Left lung (tissue), 10 donors: ENCODE results near the gene SSX2IP. TPM values are rescaled to one million over a fixed set of nuclear protein-coding genes. Genes with fewer than 3 reads are reported as not detected.
"Not testable (repeated sequence)": the region's sequence is repeated elsewhere in the genome, so short reads cannot be mapped to it uniquely, and the experiment has no call there.

Experiments used
- ATAC-seq: fragments of 200-7000 bp; cut with Tn5 transposase; one replicate; pipeline ENCODE4 v1.9.1; 2020; ENCODE audit warnings: moderate library complexity
- DNase-seq, 4 donors: peaks; one replicate each; pipeline ENCODE4 v3.0.0-alpha.2; 2013 to 2020
- H3K27ac ChIP-seq, 2 donors: fragments of 200-600 bp; sonication (generic) in 1 of 2; one replicate each; pipeline versions ENCODE4 v1.5.0 to v1.8.0; 2020 to 2021
- H3K27me3 ChIP-seq, 2 donors: fragments of 200-600 bp; sonication (generic) in 1 of 2; one replicate each; pipeline versions ENCODE4 v1.5.0 to v1.8.0; 2020 to 2021
- H3K36me3 ChIP-seq, 2 donors: fragments of 200-600 bp; sonication (generic) in 1 of 2; one replicate each; pipeline versions ENCODE4 v1.5.0 to v1.8.0; 2020 to 2021
- H3K4me1 ChIP-seq, 2 donors: fragments of 200-600 bp; one replicate each; pipeline ENCODE4 v1.8.0; 2021
- H3K4me3 ChIP-seq, 2 donors: fragments of 200-600 bp; sonication (generic) in 1 of 2; one replicate each; pipeline versions ENCODE4 v1.5.0 to v1.8.0; 2020 to 2021; ENCODE audit warnings: mild to moderate bottlenecking in 1 of 2
- H3K9me3 ChIP-seq, 2 donors: fragments of 200-600 bp; sonication (generic) in 1 of 2; one replicate each; pipeline versions ENCODE4 v1.5.0 to v1.8.0; 2020 to 2021
- CTCF ChIP-seq, 2 donors: fragments of 200-600 bp; sonication (generic) in 1 of 2; IDR thresholded peaks; one replicate each; pipeline versions ENCODE4 v1.5.0 to v1.8.0; 2021; ENCODE audit warnings: antibody characterized with exemption in 2 of 2
- intact Hi-C, 2 donors: fragments of 100-400 bp; cut with DNase I; formaldehyde crosslinking; loops; one replicate each; pipeline versions ENCODE4 v1.11.2 to v1.14.2; 2022
- polyA plus RNA-seq, 6 donors: library from polyadenylated mRNA; unstranded; fragments of 120-200 nt; gene quantifications; one replicate each; pipeline ENCODE4 v1.2.1, GENCODE V29; 2013; ENCODE audit not compliant: insufficient read length in 6 of 6
- total RNA-seq, 2 donors: library from RNA; stranded (reverse); fragmentation: NEBNext Ultra II Directional; extraction: Animal tissue kit (Norgen Biotek cat#: 25700); gene quantifications; one replicate each; pipeline ENCODE4 v1.2.1, GENCODE V29; 2021
- donor health status: DM: no; HTN: yes; CAD: no.
- donor health status: DM: no; HTN: no; CAD: no.

SSX2IP gene
- total and polyA plus RNA-seq, 8 donors, result 10.1 to 20.2 (median 17.8) TPM

- Histone ChIP-seq H3K27ac (no peak overlapping the region), H3K4me3 (no peak overlapping the region), H3K4me1 (no peaks in the 10 kb centered on the region), H3K9me3 (no peaks in the 10 kb centered on the region), H3K27me3 (no peaks in the 10 kb centered on the region), H3K36me3 (no peaks in the 10 kb centered on the region)
- DNase-seq, result no peak
- ATAC-seq, result no peak
- no peak for TF ChIP-seq CTCF (IDR thresholded peaks at IDR 0.05)
- intact Hi-C loops, result no loop called here
Measured at GRCh38 chr1:84644472-84644871, 45.8 kb downstream of the SSX2IP start.

- H3K27ac ChIP-seq, result no peak overlapping the region
- ATAC-seq (no peak), DNase-seq (no peak)
- H3K9me3 ChIP-seq, result no peaks in the 10 kb centered on the region
- no peaks in the 10 kb centered on the region for H3K36me3 ChIP-seq
- H3K4me3 ChIP-seq, result no peak overlapping the region
- intact Hi-C loops, result no loop called here
- no peaks in the 10 kb centered on the region for H3K27me3 ChIP-seq
- no peak for TF ChIP-seq CTCF (IDR thresholded peaks at IDR 0.05)
- H3K4me1 ChIP-seq, result no peaks in the 10 kb centered on the region
Measured at GRCh38 chr1:84643183-84643582, 47.1 kb downstream of the SSX2IP start.

- no peak for ATAC-seq
- intact Hi-C loops, result no loop called here
- no peak for TF ChIP-seq CTCF (IDR thresholded peaks at IDR 0.05)
Measured at GRCh38 chr1:84642774-84643173, 47.5 kb downstream of the SSX2IP start.

GRCh38 chr1:84639731-84640130, 50.5 kb downstream of the SSX2IP start:
- ATAC-seq, H3K4me1 ChIP-seq, H3K9me3 ChIP-seq, intact Hi-C loops, H3K27ac ChIP-seq, H3K27me3 ChIP-seq, DNase-seq, H3K4me3 ChIP-seq, H3K36me3 ChIP-seq: not testable (repeated sequence)

More at GRCh38 chr1:84642774-84643173, 47.5 kb downstream of the SSX2IP start:
- no peak for DNase-seq
- Histone ChIP-seq H3K4me3 (no peak overlapping the region), H3K4me1 (no peaks in the 10 kb centered on the region), H3K27ac (no peak overlapping the region), H3K36me3 (no peaks in the 10 kb centered on the region), H3K27me3 (no peaks in the 10 kb centered on the region), H3K9me3 (no peaks in the 10 kb centered on the region)

GRCh38 chr1:84635429-84635828, 54.8 kb downstream of the SSX2IP start:
- ATAC-seq (peak; percentile 84), DNase-seq (no peak)
- Histone ChIP-seq H3K9me3 (no peaks in the 10 kb centered on the region), H3K4me1 (no peaks in the 10 kb centered on the region), H3K4me3 (no peak overlapping the region), H3K27ac (no peak overlapping the region), H3K36me3 (no peaks in the 10 kb centered on the region), H3K27me3 (no peaks in the 10 kb centered on the region)
- intact Hi-C loops, result no loop called here
- TF ChIP-seq CTCF (IDR thresholded peaks at IDR 0.05), result no peak

GRCh38 chr1:84634536-84635205, 55.6 kb downstream of the SSX2IP start:
- Histone ChIP-seq H3K4me1 (no peaks in the 10 kb centered on the region), H3K27ac (no peak overlapping the region), H3K9me3 (no peaks in the 10 kb centered on the region), H3K27me3 (no peaks in the 10 kb centered on the region), H3K36me3 (no peaks in the 10 kb centered on the region), H3K4me3 (no peak overlapping the region)
- ATAC-seq (peak; percentile 42), DNase-seq (no peak)
- intact Hi-C loops, result no loop called here
- TF ChIP-seq CTCF (IDR thresholded peaks at IDR 0.05), result no peak
